HG03039 (cell line): ENCODE measurements around the gene PPP1R11.

Experiments
- ATAC-seq: cut with Tn5 transposase; IDR thresholded peaks from one replicate; pipeline ENCODE4 v1.9.1; 2021; ENCODE audit warnings: mild to moderate bottlenecking, moderate library complexity; ENCODE audit not compliant: unreplicated experiment

Gene PPP1R11

GRCh38 chr6:30061092-30061857 is 5.7 kb upstream of the PPP1R11 start, which contains the start of gene POLR1H:
POLR1H (plus strand) TSS chr6:30061265; CDS start chr6:30061525, 260 bp downstream.
- no peak for ATAC-seq

GRCh38 chr6:30061858-30062458 is 5.0 kb upstream of the PPP1R11 start:
- no peak for ATAC-seq

GRCh38 chr6:30062471-30063178 is 4.4 kb upstream of the PPP1R11 start:
- ATAC-seq, result no peak

GRCh38 chr6:30063315-30063714 is 3.7 kb upstream of the PPP1R11 start:
- no peak for ATAC-seq

GRCh38 chr6:30066082-30066481 is 916 bp upstream of the PPP1R11 start:
- no peak for ATAC-seq

- ATAC-seq, result no peak
These were observed 602 bp downstream of the PPP1R11 start for GRCh38 chr6:30067460-30068139.

- ATAC-seq, result no peak
These were observed 4.3 kb downstream of the PPP1R11 start for GRCh38 chr6:30071081-30071818.

GRCh38 chr6:30071858-30072257 is 4.9 kb downstream of the PPP1R11 start:
- no peak for ATAC-seq

- no peak for ATAC-seq
These were observed 6.7 kb downstream of the PPP1R11 start for GRCh38 chr6:30073489-30074235.

GRCh38 chr6:30074331-30075093 is 7.5 kb downstream of the PPP1R11 start:
- ATAC-seq, result no peak

- no peak for ATAC-seq
These were observed 8.2 kb downstream of the PPP1R11 start, which contains the start of gene RNF39 for GRCh38 chr6:30075094-30075789. RNF39 (minus strand) TSS chr6:30075769; CDS start chr6:30075585, 184 bp downstream.

- no peak for ATAC-seq
These were observed 9.1 kb downstream of the PPP1R11 start for GRCh38 chr6:30075790-30076732.

- ATAC-seq, result no peak
These were observed 10.2 kb downstream of the PPP1R11 start for GRCh38 chr6:30077218-30077617.

GRCh38 chr6:30087876-30088275 is 20.9 kb downstream of the PPP1R11 start:
- no peak for ATAC-seq

GRCh38 chr6:30091577-30092381 is 24.8 kb downstream of the PPP1R11 start:
- ATAC-seq, result no peak

GRCh38 chr6:30092852-30093543 is 26.0 kb downstream of the PPP1R11 start:
- ATAC-seq, result no peak
